EH (cell line): ENCODE results near the gene CFAP410.

ENCODE experiments used
- DNase-seq: peaks from one replicate; pipeline ENCODE4 v3.0.0-alpha.2; 2015; ENCODE audit warnings: low read depth

The CFAP410 gene

GRCh38 chr21:44330698-44331097, 8.5 kb downstream of the CFAP410 start:
- no peak for DNase-seq

- no peak for DNase-seq
Measured at GRCh38 chr21:44329971-44330681, 9.1 kb downstream of the CFAP410 start.

GRCh38 chr21:44329086-44329889, 9.9 kb downstream of the CFAP410 start:
- DNase-seq = no peak

GRCh38 chr21:44328242-44328895, 10.8 kb downstream of the CFAP410 start:
- DNase-seq = no peak

GRCh38 chr21:44327603-44327974, 11.6 kb downstream of the CFAP410 start:
- no peak for DNase-seq

- no peak for DNase-seq
Measured at GRCh38 chr21:44326716-44327602, 12.2 kb downstream of the CFAP410 start.

GRCh38 chr21:44326272-44326647, 12.9 kb downstream of the CFAP410 start:
- no peak for DNase-seq

- DNase-seq = no peak
Measured at GRCh38 chr21:44325386-44326271, 13.6 kb downstream of the CFAP410 start.

- DNase-seq = no peak
Measured at GRCh38 chr21:44324854-44325107, 14.4 kb downstream of the CFAP410 start.

GRCh38 chr21:44324106-44324853, 14.9 kb downstream of the CFAP410 start:
- DNase-seq = no peak

- DNase-seq = no peak
Measured at GRCh38 chr21:44323591-44323990, 15.6 kb downstream of the CFAP410 start.

GRCh38 chr21:44322621-44323325, 16.4 kb downstream of the CFAP410 start:
- DNase-seq = no peak

- DNase-seq = no peak
Measured at GRCh38 chr21:44321846-44322450, 17.2 kb downstream of the CFAP410 start.

- no peak for DNase-seq
Measured at GRCh38 chr21:44320847-44321246, 18.3 kb downstream of the CFAP410 start.

- DNase-seq = no peak
Measured at GRCh38 chr21:44319407-44320065, 19.7 kb downstream of the CFAP410 start.

- DNase-seq = no peak
Measured at GRCh38 chr21:44318489-44319285, 20.5 kb downstream of the CFAP410 start.

GRCh38 chr21:44317871-44318270, 21.3 kb downstream of the CFAP410 start:
- no peak for DNase-seq

- no peak for DNase-seq
Measured at GRCh38 chr21:44317241-44317782, 21.9 kb downstream of the CFAP410 start.
